ENCODE results near the gene DLGAP1.

DNA sequence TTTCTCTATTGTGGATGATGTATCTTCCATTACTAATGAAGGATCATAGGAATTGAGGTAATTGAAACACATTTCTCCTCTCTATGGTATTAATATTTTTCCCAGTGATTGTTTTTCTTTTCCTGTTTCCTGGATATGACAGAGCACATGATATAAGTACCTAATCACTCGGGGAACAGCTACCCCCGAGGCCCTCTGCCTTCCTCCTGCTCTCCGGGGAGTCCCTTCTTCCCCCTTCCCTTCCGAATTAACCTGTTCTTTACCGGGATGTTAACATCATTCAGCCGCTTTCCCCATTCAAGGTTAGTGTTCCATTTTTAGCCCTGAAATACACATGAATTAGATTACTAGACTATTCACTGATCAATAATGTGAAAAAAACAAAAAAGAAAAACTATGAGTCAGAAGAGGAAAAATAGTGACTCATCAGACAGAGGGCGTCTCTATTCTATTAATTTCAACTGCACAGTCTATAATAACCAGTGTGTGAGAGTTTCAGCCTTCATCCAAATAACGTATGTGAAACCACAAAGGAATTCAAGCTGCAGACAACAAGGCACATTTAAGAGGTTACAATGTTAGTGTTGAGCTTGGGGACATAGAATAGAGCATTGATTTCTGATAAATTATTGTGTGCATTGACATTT is 450.8 kb downstream of the DLGAP1 start:
- TF ChIP-seq, protein P1, sequence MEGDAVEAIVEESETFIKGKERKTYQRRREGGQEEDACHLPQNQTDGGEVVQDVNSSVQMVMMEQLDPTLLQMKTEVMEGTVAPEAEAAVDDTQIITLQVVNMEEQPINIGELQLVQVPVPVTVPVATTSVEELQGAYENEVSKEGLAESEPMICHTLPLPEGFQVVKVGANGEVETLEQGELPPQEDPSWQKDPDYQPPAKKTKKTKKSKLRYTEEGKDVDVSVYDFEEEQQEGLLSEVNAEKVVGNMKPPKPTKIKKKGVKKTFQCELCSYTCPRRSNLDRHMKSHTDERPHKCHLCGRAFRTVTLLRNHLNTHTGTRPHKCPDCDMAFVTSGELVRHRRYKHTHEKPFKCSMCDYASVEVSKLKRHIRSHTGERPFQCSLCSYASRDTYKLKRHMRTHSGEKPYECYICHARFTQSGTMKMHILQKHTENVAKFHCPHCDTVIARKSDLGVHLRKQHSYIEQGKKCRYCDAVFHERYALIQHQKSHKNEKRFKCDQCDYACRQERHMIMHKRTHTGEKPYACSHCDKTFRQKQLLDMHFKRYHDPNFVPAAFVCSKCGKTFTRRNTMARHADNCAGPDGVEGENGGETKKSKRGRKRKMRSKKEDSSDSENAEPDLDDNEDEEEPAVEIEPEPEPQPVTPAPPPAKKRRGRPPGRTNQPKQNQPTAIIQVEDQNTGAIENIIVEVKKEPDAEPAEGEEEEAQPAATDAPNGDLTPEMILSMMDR (IDR thresholded peaks at IDR 0.05; ENCODE audit: low read length) = no peak
- TF ChIP-seq EZH2 (IDR thresholded peaks at IDR 0.05; ENCODE audit: borderline replicate concordance, low read length) = no peak

All from OCI-LY1 (cell line).